ENCODE measurements around the gene FAM219A. TPM values are rescaled to one million over a fixed set of nuclear protein-coding genes. Genes with fewer than 3 reads are reported as not detected.

FAM219A gene
- total RNA-seq, 1 experiment from 2014 or later = 3.7 TPM

GRCh38 chr9:34380511-34381315 is 77.7 kb downstream of the FAM219A start:
- Histone ChIP-seq H3K27me3 (ENCODE audit: low read length) (no peaks in the 10 kb centered on the region), H3K79me2 (ENCODE audit: low read length) (no peaks in the 10 kb centered on the region), H2AFZ (ENCODE audit: low read length) (peak overlapping the region; percentile 94), H3K4me2 (ENCODE audit: low read depth, low read length, poor library complexity, severe bottlenecking) (peak overlapping the region; percentile 89), H3K9ac (ENCODE audit: low read length) (peak overlapping the region; percentile 69), H3K27ac (ENCODE audit: low read length) (no peak overlapping the region), H3K9me3 (ENCODE audit: low read length) (no peaks in the 10 kb centered on the region), H4K20me1 (ENCODE audit: insufficient read depth, low read depth, low read length) (no peaks in the 10 kb centered on the region), H3K9me2 (replicated peaks; ENCODE audit: insufficient read depth, low read length) (no peaks in the 10 kb centered on the region), H3K36me3 (ENCODE audit: insufficient read depth, low read length) (no peaks in the 10 kb centered on the region), H3K4me3 (ENCODE audit: low read length) (peak overlapping the region; percentile 71), H3K4me1 (ENCODE audit: low read length) (peaks cover 36% of the 10 kb centered on the region)
- peak; percentile 92 for DNase-seq

GRCh38 chr9:34380034-34380510 is 78.3 kb downstream of the FAM219A start:
- peak overlapping the region; percentile 89 for H3K4me2 ChIP-seq (ENCODE audit: low read depth, low read length, poor library complexity, severe bottlenecking)
- peak overlapping the region; percentile 65 for H3K9ac ChIP-seq (ENCODE audit: low read length)
- 0 out of 2 replicates have a peak overlapping the region, but pooled peaks have one; percentile 13 for H3K27ac ChIP-seq (ENCODE audit: low read length)

DNA sequence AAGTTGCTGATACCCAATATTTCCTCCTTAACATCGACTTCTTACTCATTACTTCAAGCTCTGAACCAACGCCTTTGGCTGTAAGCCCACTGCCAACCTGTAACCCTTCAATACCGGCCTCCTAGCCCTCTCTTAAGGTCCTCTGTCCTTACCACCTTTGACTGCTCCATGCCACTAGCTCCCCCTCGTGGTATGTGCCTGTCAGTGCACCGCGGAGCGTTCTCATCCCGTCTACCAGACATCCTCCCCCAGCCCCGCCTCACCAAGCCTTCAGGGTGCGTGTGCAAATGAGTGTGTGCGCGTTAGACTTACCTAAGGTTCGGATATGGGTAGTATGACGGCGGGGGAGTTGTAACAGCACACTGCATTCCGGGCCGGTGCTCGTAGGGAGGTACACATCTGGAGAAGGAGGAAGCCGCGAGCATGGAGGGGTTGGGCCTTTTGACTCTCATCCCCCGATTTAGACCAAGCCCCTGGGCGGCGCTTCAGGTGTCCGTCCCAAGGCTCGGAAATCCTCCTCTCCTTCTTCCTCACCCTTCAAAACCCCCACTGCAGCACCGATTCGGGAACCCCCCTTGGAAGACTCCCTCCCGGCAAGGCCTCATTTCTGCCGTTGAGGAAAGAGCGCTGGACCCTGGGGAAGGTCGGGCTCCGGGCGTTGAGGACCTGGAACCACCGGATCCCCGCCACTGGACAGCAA is 78.9 kb downstream of the FAM219A start:
- no peaks in the 10 kb centered on the region for H4K20me1 ChIP-seq (ENCODE audit: insufficient read depth, low read depth, low read length)
- peak overlapping the region; percentile 89 for H3K4me2 ChIP-seq (ENCODE audit: low read depth, low read length, poor library complexity, severe bottlenecking)
- H3K27me3 ChIP-seq (ENCODE audit: low read length) = no peaks in the 10 kb centered on the region
- H2AFZ ChIP-seq (ENCODE audit: low read length) = peak overlapping the region; percentile 59
- H3K79me2 ChIP-seq (ENCODE audit: low read length) = no peaks in the 10 kb centered on the region
- H3K9me3 ChIP-seq (ENCODE audit: low read length) = no peaks in the 10 kb centered on the region
- H3K4me1 ChIP-seq (ENCODE audit: low read length) = peaks cover 45% of the 10 kb centered on the region
- peak overlapping the region; percentile 68 for H3K4me3 ChIP-seq (ENCODE audit: low read length)
- H3K9ac ChIP-seq (ENCODE audit: low read length) = peak overlapping the region; percentile 65
- 0 out of 2 replicates have a peak overlapping the region, but pooled peaks have one; percentile 13 for H3K27ac ChIP-seq (ENCODE audit: low read length)
- peak; percentile 97 for DNase-seq
- no peaks in the 10 kb centered on the region for H3K9me2 ChIP-seq (replicated peaks; ENCODE audit: insufficient read depth, low read length)
- no peaks in the 10 kb centered on the region for H3K36me3 ChIP-seq (ENCODE audit: insufficient read depth, low read length)

More at GRCh38 chr9:34380034-34380510, 78.3 kb downstream of the FAM219A start:
- H4K20me1 ChIP-seq (ENCODE audit: insufficient read depth, low read depth, low read length) = no peaks in the 10 kb centered on the region
- no peaks in the 10 kb centered on the region for H3K79me2 ChIP-seq (ENCODE audit: low read length)
- no peaks in the 10 kb centered on the region for H3K36me3 ChIP-seq (ENCODE audit: insufficient read depth, low read length)
- peaks cover 42% of the 10 kb centered on the region for H3K4me1 ChIP-seq (ENCODE audit: low read length)
- no peaks in the 10 kb centered on the region for H3K9me2 ChIP-seq (replicated peaks; ENCODE audit: insufficient read depth, low read length)
- H3K27me3 ChIP-seq (ENCODE audit: low read length) = no peaks in the 10 kb centered on the region
- peak overlapping the region; percentile 68 for H3K4me3 ChIP-seq (ENCODE audit: low read length)
- no peaks in the 10 kb centered on the region for H3K9me3 ChIP-seq (ENCODE audit: low read length)
- DNase-seq = peak; percentile 57
- H2AFZ ChIP-seq (ENCODE audit: low read length) = peak overlapping the region; percentile 59

DNA sequence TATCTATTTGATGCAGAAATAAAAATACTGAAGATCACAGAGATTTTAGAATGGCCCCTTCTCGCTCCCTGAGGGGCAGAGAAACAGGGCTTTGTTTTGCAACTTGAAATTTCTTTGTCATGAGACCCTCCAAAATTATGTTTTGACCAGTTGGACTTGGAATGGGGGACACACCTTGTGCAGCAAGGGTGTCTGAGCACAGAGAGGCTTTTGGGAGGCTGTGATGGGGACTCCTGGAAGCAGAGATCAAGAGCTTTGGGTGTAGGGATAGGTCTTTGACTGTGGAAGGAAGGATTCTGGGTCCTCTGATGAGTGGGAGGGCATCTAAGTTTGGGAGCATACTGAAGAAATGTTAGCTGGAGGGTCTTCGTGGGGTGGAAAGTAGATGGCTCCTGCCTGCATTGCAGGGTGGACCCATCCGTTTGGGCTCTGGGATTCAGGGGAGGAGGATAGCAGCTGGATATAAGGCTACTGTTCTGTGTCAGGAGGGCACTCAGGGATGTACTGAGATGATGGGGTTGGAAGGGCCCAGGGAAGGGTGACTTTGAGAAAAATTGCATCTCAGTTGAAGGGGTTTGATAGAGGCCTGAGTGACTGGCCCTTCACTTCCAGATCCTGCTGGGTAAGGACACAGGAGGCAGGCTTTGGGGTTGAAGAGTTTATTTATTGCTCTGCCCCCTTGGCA is 79.9 kb downstream of the FAM219A start:
- Histone ChIP-seq H3K27me3 (ENCODE audit: low read length) (no peaks in the 10 kb centered on the region), H2AFZ (ENCODE audit: low read length) (no peak overlapping the region)

DNA sequence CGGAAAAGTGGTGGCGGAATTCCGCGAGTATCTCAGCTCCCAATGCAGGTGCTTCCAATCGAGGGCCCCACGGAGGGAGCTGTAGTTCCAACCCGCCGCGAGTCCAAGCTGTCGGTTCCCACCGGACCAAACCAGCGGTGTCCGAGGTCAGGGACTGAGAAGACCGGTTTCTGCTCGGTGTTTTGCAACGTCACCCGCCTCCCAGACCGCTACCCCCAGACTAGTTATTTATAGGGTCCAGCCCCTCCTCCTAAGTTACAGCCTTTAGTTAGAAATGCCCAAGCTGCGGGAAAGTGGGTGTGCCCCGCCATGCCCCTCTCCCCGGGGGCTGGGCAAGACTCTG is 81.0 kb downstream of the FAM219A start:
- H3K79me2 ChIP-seq (ENCODE audit: low read length) = no peaks in the 10 kb centered on the region
- no peak for DNase-seq
- no peaks in the 10 kb centered on the region for H3K9me3 ChIP-seq (ENCODE audit: low read length)
- H3K4me3 ChIP-seq (ENCODE audit: low read length) = peak overlapping the region; percentile 78
- H3K36me3 ChIP-seq (ENCODE audit: insufficient read depth, low read length) = no peaks in the 10 kb centered on the region
- H3K9ac ChIP-seq (ENCODE audit: low read length) = peak overlapping the region; percentile 69
- no peaks in the 10 kb centered on the region for H3K27me3 ChIP-seq (ENCODE audit: low read length)
- no peaks in the 10 kb centered on the region for H3K9me2 ChIP-seq (replicated peaks; ENCODE audit: insufficient read depth, low read length)
- peaks cover 45% of the 10 kb centered on the region for H3K4me1 ChIP-seq (ENCODE audit: low read length)
- H4K20me1 ChIP-seq (ENCODE audit: insufficient read depth, low read depth, low read length) = no peaks in the 10 kb centered on the region
- peak overlapping the region; percentile 97; the same call in 1 of the 2 replicates for H2AFZ ChIP-seq (ENCODE audit: low read length)
- H3K4me2 ChIP-seq (ENCODE audit: low read depth, low read length, poor library complexity, severe bottlenecking) = peak overlapping the region; percentile 94
- no peak overlapping the region for H3K27ac ChIP-seq (ENCODE audit: low read length)

More for the DNA sequence above, 79.9 kb downstream of the FAM219A start:
- H3K79me2 ChIP-seq (ENCODE audit: low read length) = no peaks in the 10 kb centered on the region
- H3K4me1 ChIP-seq (ENCODE audit: low read length) = peaks cover 45% of the 10 kb centered on the region
- no peaks in the 10 kb centered on the region for H4K20me1 ChIP-seq (ENCODE audit: insufficient read depth, low read depth, low read length)
- H3K9ac ChIP-seq (ENCODE audit: low read length) = peak overlapping the region; percentile 29; the same call in 1 of the 2 replicates
- no peaks in the 10 kb centered on the region for H3K9me3 ChIP-seq (ENCODE audit: low read length)
- no peaks in the 10 kb centered on the region for H3K36me3 ChIP-seq (ENCODE audit: insufficient read depth, low read length)
- no peak for DNase-seq
- no peaks in the 10 kb centered on the region for H3K9me2 ChIP-seq (replicated peaks; ENCODE audit: insufficient read depth, low read length)
- H3K4me3 ChIP-seq (ENCODE audit: low read length) = no peak overlapping the region
- H3K4me2 ChIP-seq (ENCODE audit: low read depth, low read length, poor library complexity, severe bottlenecking) = no peak overlapping the region
- no peak overlapping the region for H3K27ac ChIP-seq (ENCODE audit: low read length)

- H3K9me3 ChIP-seq (ENCODE audit: low read length) = no peaks in the 10 kb centered on the region
- no peaks in the 10 kb centered on the region for H3K79me2 ChIP-seq (ENCODE audit: low read length)
- H3K4me1 ChIP-seq (ENCODE audit: low read length) = peaks cover 45% of the 10 kb centered on the region
- H3K27me3 ChIP-seq (ENCODE audit: low read length) = no peaks in the 10 kb centered on the region
- H3K27ac ChIP-seq (ENCODE audit: low read length) = no peak within 1 kb of the TSS
- H3K9ac ChIP-seq (ENCODE audit: low read length) = peak within 1 kb of the TSS; percentile 69
- no peaks in the 10 kb centered on the region for H3K9me2 ChIP-seq (replicated peaks; ENCODE audit: insufficient read depth, low read length)
- H4K20me1 ChIP-seq (ENCODE audit: insufficient read depth, low read depth, low read length) = no peaks in the 10 kb centered on the region
- no peaks in the 10 kb centered on the region for H3K36me3 ChIP-seq (ENCODE audit: insufficient read depth, low read length)
- peak within 1 kb of the TSS; percentile 97 for H2AFZ ChIP-seq (ENCODE audit: low read length)
- peak within 1 kb of the TSS; percentile 78 for H3K4me3 ChIP-seq (ENCODE audit: low read length)
- peak within 1 kb of the TSS; percentile 94 for H3K4me2 ChIP-seq (ENCODE audit: low read depth, low read length, poor library complexity, severe bottlenecking)
- peak; percentile 99 for DNase-seq
Observed at GRCh38 chr9:34376596-34377403, 81.6 kb downstream of the FAM219A start, which contains the start of gene MYORG. Gene MYORG (minus strand): TSS chr9:34376898. CDS start chr9:34372943, 3,955 bp downstream.

- Histone ChIP-seq H3K36me3 (ENCODE audit: insufficient read depth, low read length) (no peaks in the 10 kb centered on the region), H4K20me1 (ENCODE audit: insufficient read depth, low read depth, low read length) (no peaks in the 10 kb centered on the region), H3K9me3 (ENCODE audit: low read length) (no peaks in the 10 kb centered on the region), H3K4me2 (ENCODE audit: low read depth, low read length, poor library complexity, severe bottlenecking) (peak overlapping the region; percentile 94), H3K27me3 (ENCODE audit: low read length) (no peaks in the 10 kb centered on the region), H2AFZ (ENCODE audit: low read length) (peak overlapping the region; percentile 88), H3K4me3 (ENCODE audit: low read length) (peak overlapping the region; percentile 78), H3K9me2 (replicated peaks; ENCODE audit: insufficient read depth, low read length) (no peaks in the 10 kb centered on the region), H3K79me2 (ENCODE audit: low read length) (no peaks in the 10 kb centered on the region), H3K27ac (ENCODE audit: low read length) (no peak overlapping the region), H3K9ac (ENCODE audit: low read length) (peak overlapping the region; percentile 68), H3K4me1 (ENCODE audit: low read length) (peaks cover 40% of the 10 kb centered on the region)
- peak; percentile 77 for DNase-seq
Observed at GRCh38 chr9:34375901-34376595, 82.3 kb downstream of the FAM219A start.

Measured in Karpas-422 (cell line).